Activated CD4-positive, alpha-beta T cell treated with anti-CD3 and anti-CD28 coated beads for 4 hours (primary cell): Measurements from ENCODE around the gene OR7D2.

ENCODE experiments used
- DNase-seq, 2 donors: peaks; one replicate each; pipeline ENCODE4 v3.0.0-alpha.2; 2020

OR7D2 gene

GRCh38 chr19:9219489-9219888 is 40.7 kb downstream of the OR7D2 start, which contains the start of gene OR7D4:
Gene OR7D4, minus strand, starts transcription at chr19:9219589. Its CDS starts 4,752 bp downstream, at chr19:9214837.
- no peak for DNase-seq
